SK-N-SH (cell line): Measurements from ENCODE around the gene VASN. TPM values are rescaled to one million over a fixed set of nuclear protein-coding genes. Genes with fewer than 3 reads are reported as not detected.

Experiments
- CTCF ChIA-PET: fragments of 300-600, 350-600 bp; formaldehyde crosslinking; extraction: SDS; loops from one replicate; lab custom pipeline; 2021; lab: Yijun Ruan, JAX
- POLR2A ChIA-PET: fragments of 350-600 bp; sonication (Branson Sonifier 250); formaldehyde crosslinking; extraction: SDS; loops from one replicate; lab custom pipeline; 2020; ENCODE audit warnings: antibody characterized with exemption, inconsistent platforms; lab: Yijun Ruan, JAX
- DNase-seq: peaks from one replicate; pipeline ENCODE4 v3.0.0; 2012
- H2AFZ ChIP-seq: fragments of 200-600 bp; sonication (generic); 2 replicates; pipeline ENCODE4 v1.8.1; 2016; ENCODE audit warnings: antibody characterized with exemption, mild to moderate bottlenecking, low read depth
- H3F3A ChIP-seq: fragments of 200-600 bp; sonication (generic); replicated peaks from 2 replicates; pipeline ENCODE3; 2016; ENCODE audit warnings: antibody characterized with exemption, mild to moderate bottlenecking; ENCODE audit not compliant: insufficient read depth
- H3K27ac ChIP-seq, 2 experiments: fragments of 200-500 bp in 1 of 2; fragments of 200-600 bp in 1 of 2; sonication (Bioruptor generic) in 1 of 2; sonication (generic), shearing (Covaris generic) in 1 of 2; 2 replicates each; pipeline versions ENCODE4 v1.5.1 to v1.6.1; 2014 to 2016; ENCODE audit warnings: low read depth in 2 of 2, inconsistent platforms in 1 of 2, low read length in 1 of 2, mild to moderate bottlenecking in 1 of 2, mixed read lengths in 1 of 2
- H3K27me3 ChIP-seq: fragments of 200-600 bp; sonication (generic), shearing (Covaris generic); 2 replicates; pipeline ENCODE4 v1.6.1; 2016; ENCODE audit warnings: mixed run types; ENCODE audit not compliant: insufficient read depth
- H3K36me3 ChIP-seq, 2 experiments: fragments of 200-500 bp in 1 of 2; fragments of 200-600 bp in 1 of 2; sonication (Bioruptor generic) in 1 of 2; sonication (generic) in 1 of 2; replicated peaks in 1 of 2; 2 replicates each; pipeline versions ENCODE3 to v1.5.1; 2014 to 2016; ENCODE audit warnings: low read length in 1 of 2, mild to moderate bottlenecking in 1 of 2; ENCODE audit not compliant: insufficient read depth in 2 of 2, control insufficient read depth in 1 of 2
- H3K4me1 ChIP-seq, 2 experiments: fragments of 200-500 bp in 1 of 2; fragments of 200-600 bp in 1 of 2; sonication (Bioruptor generic) in 1 of 2; sonication (generic), shearing (Covaris generic) in 1 of 2; 2 replicates each; pipeline versions ENCODE4 v1.5.1 to v1.6.1; 2014 to 2016; ENCODE audit warnings: low read depth in 1 of 2, low read length in 1 of 2, mixed run types in 1 of 2; ENCODE audit not compliant: insufficient read depth in 2 of 2, control insufficient read depth in 1 of 2
- H3K4me2 ChIP-seq: fragments of 200-600 bp; sonication (generic), shearing (Covaris generic); 2 replicates; pipeline ENCODE4 v1.6.1; 2017; ENCODE audit warnings: mixed run types
- H3K4me3 ChIP-seq, 2 experiments: fragments of 200-500 bp in 1 of 2; fragments of 200-600 bp in 1 of 2; sonication (Bioruptor generic) in 1 of 2; sonication (generic), shearing (Covaris generic) in 1 of 2; 2 replicates each; pipeline versions ENCODE4 v1.5.1 to v1.8.1; 2014 to 2016; ENCODE audit warnings: low read depth in 2 of 2, inconsistent platforms in 1 of 2, low read length in 1 of 2, mild to moderate bottlenecking in 1 of 2, mixed read lengths in 1 of 2, moderate library complexity in 1 of 2
- H3K79me2 ChIP-seq: fragments of 200-600 bp; sonication (generic); 2 replicates; pipeline ENCODE4 v1.8.1; 2017; ENCODE audit warnings: mild to moderate bottlenecking; ENCODE audit not compliant: insufficient read depth
- H3K9ac ChIP-seq: fragments of 200-600 bp; sonication (generic); 2 replicates; pipeline ENCODE4 v1.6.1; 2017; ENCODE audit warnings: mixed run types
- H3K9me2 ChIP-seq: fragments of 200-600 bp; sonication (generic); 2 replicates; pipeline ENCODE4 v1.6.1; 2017; ENCODE audit warnings: mixed run types
- H3K9me3 ChIP-seq: fragments of 200-600 bp; sonication (generic); 2 replicates; pipeline ENCODE4 v1.6.1; 2017; ENCODE audit warnings: mixed run types, mild to moderate bottlenecking, moderate library complexity
- H4K20me1 ChIP-seq: fragments of 200-600 bp; sonication (generic); 2 replicates; pipeline ENCODE4 v1.6.1; 2017; ENCODE audit warnings: mild to moderate bottlenecking, mixed run types; ENCODE audit not compliant: insufficient read depth
- CHD2 ChIP-seq: fragments of 150-350 bp; IDR thresholded peaks from 2 replicates; pipeline ENCODE4 v1.6.1; 2018; ENCODE audit warnings: low read length; ENCODE audit not compliant: partially characterized antibody
- CTCF ChIP-seq: fragments of 200-600 bp; sonication (generic); IDR thresholded peaks from 2 replicates; pipeline ENCODE4 v1.6.1; 2017; ENCODE audit warnings: antibody characterized with exemption, mild to moderate bottlenecking, moderate library complexity
- ELF1 ChIP-seq: IDR thresholded peaks from 2 replicates; pipeline ENCODE4 v1.4.0; 2012
- EP300 ChIP-seq, 2 experiments: IDR thresholded peaks; 2 replicates each; pipeline versions ENCODE4 v1.4.0 to v1.6.1; 2012; ENCODE audit warnings: borderline replicate concordance in 1 of 2, low read depth in 1 of 2, low read length in 1 of 2
- FOXM1 ChIP-seq: IDR thresholded peaks from 2 replicates; pipeline ENCODE4 v1.4.0; 2012; ENCODE audit warnings: low read depth, mild to moderate bottlenecking
- GATA2 ChIP-seq: sonication (generic); formaldehyde crosslinking; IDR thresholded peaks from 2 replicates; pipeline ENCODE4 v1.5.0; 2020; ENCODE audit warnings: mild to moderate bottlenecking, missing genetic modification reagents
- MEF2A ChIP-seq: IDR thresholded peaks from 2 replicates; pipeline ENCODE4 v1.4.0; 2012; ENCODE audit warnings: low read depth, borderline replicate concordance
- MXI1 ChIP-seq: IDR thresholded peaks from 2 replicates; pipeline ENCODE4 v1.6.1; 2012; ENCODE audit warnings: mild to moderate bottlenecking, low read depth, low read length, improper control_type of control experiment
- POLR2AphosphoS5 ChIP-seq: IDR thresholded peaks from 2 replicates; pipeline ENCODE4 v1.6.1; 2012; ENCODE audit warnings: low read depth, low read length
- RCOR1 ChIP-seq: fragments of 150-350 bp; IDR thresholded peaks from 2 replicates; pipeline ENCODE4 v1.6.1; 2017; ENCODE audit warnings: antibody characterized with exemption, low read length
- SIN3A ChIP-seq: IDR thresholded peaks from 2 replicates; pipeline ENCODE4 v1.6.1; 2012; ENCODE audit warnings: low read depth, mild to moderate bottlenecking, low read length, moderate library complexity, borderline replicate concordance
- TCF12 ChIP-seq: IDR thresholded peaks from 2 replicates; pipeline ENCODE4 v1.4.0; 2012
- TEAD4 ChIP-seq: IDR thresholded peaks from 2 replicates; pipeline ENCODE4 v1.4.0; 2012; ENCODE audit warnings: mild to moderate bottlenecking, borderline replicate concordance; ENCODE audit not compliant: insufficient read depth
- YY1 ChIP-seq: IDR thresholded peaks from 2 replicates; pipeline ENCODE4 v1.4.0; 2012; ENCODE audit warnings: low read depth, mild to moderate bottlenecking
- WGBS: methylation state at CpG from one replicate; pipeline ENCODE4 v1.1.6; 2017; ENCODE audit warnings: low lambda C conversion rate; 5-methylcytosine and 5-hydroxymethylcytosine counted together
- polyA plus RNA-seq, 3 experiments: library from polyadenylated mRNA; depleted of rRNA; stranded (reverse); fragments of >200 nt; gene quantifications; 2 replicates each; pipeline ENCODE4 v1.2.3, GENCODE V29; 2012
- TF ChIP-seq, protein P1 (sequence below): IDR thresholded peaks from 2 replicates; pipeline ENCODE4 v1.4.0; 2012; ENCODE audit warnings: low read depth, borderline replicate concordance
- TF ChIP-seq, protein P2 (sequence below): IDR thresholded peaks from 2 replicates; pipeline ENCODE4 v1.4.0; 2012; ENCODE audit warnings: low read depth
- TF ChIP-seq, protein P3 (sequence below): fragments of 150-350 bp; IDR thresholded peaks from 2 replicates; pipeline ENCODE4 v1.6.1; 2016; ENCODE audit warnings: mild to moderate bottlenecking, low read depth, low read length

Gene VASN
- polyA plus RNA-seq, 1 of the 3 experiments (the other 2 are of a cell fraction): 37.4 TPM

DNA sequence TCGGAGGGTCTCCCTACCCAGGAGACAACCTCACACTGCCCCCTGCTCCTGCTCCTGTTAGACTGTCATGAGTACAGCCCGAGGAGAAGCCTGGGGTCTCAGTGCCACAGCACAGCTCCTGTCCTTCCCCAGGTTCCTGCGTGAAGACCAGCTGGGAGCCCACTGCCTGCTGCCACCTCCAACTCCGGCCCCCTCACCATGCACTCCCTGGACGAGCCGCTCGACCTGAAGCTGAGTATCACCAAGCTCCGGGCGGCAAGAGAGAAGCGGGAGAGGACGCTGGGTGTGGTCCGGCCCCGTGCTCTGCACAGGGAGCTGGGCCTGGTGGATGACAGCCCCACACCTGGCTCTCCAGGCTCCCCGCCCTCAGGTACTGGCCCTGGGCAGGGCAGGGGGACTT, 39.6 kb upstream of the VASN start:
- no peak for DNase-seq
- H2AFZ ChIP-seq: no peak overlapping the region
- H3K79me2 ChIP-seq: peaks cover 53% of the 10 kb centered on the region
- no peaks in the 10 kb centered on the region for H3K27me3 ChIP-seq
- CTCF ChIA-PET: interaction anchor here (1.3 to 14.9 kb wide), 13 partner anchors 8 to 349 kb away, joined by 4 to 281 read pairs (median 12); no protein-coding TSS in a partner anchor
- H3K4me3 ChIP-seq: no peak overlapping the region
- H4K20me1 ChIP-seq: peaks cover 36% of the 10 kb centered on the region
- H3K4me1 ChIP-seq: peaks cover 15 to 21% of the 10 kb centered on the region in 2 experiments; a peak in 3 of 4 replicates
- WGBS: 99% methylated on average over 10 of the region's 14 CpGs
- H3K36me3 ChIP-seq: peaks cover 3 to 28% of the 10 kb centered on the region in 2 experiments
- H3K27ac ChIP-seq: no peak overlapping the region
- H3K9me2 ChIP-seq: no peaks in the 10 kb centered on the region
- H3K9ac ChIP-seq: no peak overlapping the region
- POLR2A ChIA-PET: no interaction called here
- H3K4me2 ChIP-seq: no peak overlapping the region
- no peak for TF ChIP-seq POLR2AphosphoS5
- no peak for TF ChIP-seq CHD2
- H3K9me3 ChIP-seq: no peaks in the 10 kb centered on the region
- H3F3A ChIP-seq: peaks cover 15% of the 10 kb centered on the region

DNA sequence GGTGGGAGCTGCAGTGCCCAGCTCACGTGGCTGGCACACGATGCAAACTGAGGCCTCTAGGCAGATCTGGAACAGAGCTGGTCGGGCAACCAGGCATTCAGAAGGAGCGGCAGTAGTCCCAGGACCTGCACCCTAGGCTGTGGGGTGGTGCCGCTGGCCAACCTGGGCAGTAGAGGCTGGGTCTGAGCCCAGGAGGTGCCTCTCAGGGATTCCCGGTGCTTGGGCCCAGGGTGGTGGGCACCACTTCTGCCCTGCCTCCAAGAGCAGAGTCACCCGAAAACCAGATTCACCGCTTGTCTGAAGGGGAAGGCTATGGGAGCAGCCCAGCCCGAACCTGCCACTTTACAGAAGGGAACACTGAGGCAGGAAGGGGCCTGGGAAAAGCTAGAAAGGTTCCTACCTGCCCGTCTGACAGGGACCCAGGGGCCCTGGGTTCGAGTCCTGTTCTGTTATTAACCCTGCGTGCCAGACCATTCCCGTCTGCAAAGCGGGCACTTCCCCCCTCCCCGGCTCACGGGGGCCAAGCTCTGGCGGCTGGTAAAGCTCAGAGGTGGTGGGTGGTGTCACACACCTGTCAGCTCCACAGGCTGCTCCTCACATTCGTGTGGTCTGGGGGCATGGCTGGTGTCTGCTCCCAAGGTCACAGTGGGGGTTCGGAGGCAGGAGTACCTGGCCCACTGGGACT, 38.9 kb upstream of the VASN start:
- Histone ChIP-seq H4K20me1 (peaks cover 36% of the 10 kb centered on the region), H3K27me3 (no peaks in the 10 kb centered on the region)
- WGBS: 90% methylated on average over 2 of the region's 19 CpGs

DNA sequence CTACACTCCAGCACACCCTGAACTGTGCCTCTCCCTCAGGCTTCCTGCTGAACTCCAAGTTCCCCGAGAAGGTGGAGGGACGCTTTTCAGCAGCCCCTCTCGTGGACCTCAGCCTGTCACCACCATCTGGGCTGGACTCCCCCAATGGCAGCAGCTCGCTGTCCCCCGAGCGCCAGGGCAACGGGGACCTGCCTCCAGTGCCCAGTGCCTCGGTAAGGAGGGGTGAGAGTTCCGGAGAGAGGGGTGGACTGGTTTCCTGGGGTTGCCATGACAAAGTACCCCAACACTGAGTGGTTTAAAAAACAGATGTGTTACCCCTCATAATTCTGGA, 38.4 kb upstream of the VASN start:
- Histone ChIP-seq H3K4me2 (no peak overlapping the region), H3K4me3 (no peak overlapping the region), H3K4me1 (peaks cover 9 to 13% of the 10 kb centered on the region in 2 experiments; a peak in 3 of 4 replicates), H3K9me2 (no peaks in the 10 kb centered on the region), H3K79me2 (peaks cover 45% of the 10 kb centered on the region), H3K27ac (no peak overlapping the region), H3F3A (peaks cover 15% of the 10 kb centered on the region), H4K20me1 (peaks cover 34% of the 10 kb centered on the region), H3K9ac (no peak overlapping the region), H3K9me3 (no peaks in the 10 kb centered on the region), H3K27me3 (no peaks in the 10 kb centered on the region), H2AFZ (no peak overlapping the region), H3K36me3 (peaks cover 3 to 37% of the 10 kb centered on the region in 2 experiments)
- WGBS: 100% methylated on average over 4 of the region's 9 CpGs
- ChIA-PET CTCF (interaction anchor here (1.8 to 14.9 kb wide), 10 partner anchors 7 to 351 kb away, joined by 5 to 281 read pairs (median 12); no protein-coding TSS in a partner anchor), POLR2A (no interaction called here)
- DNase-seq: no peak
- TF ChIP-seq EP300 (IDR thresholded peaks at IDR 0.05; ENCODE audit: borderline replicate concordance in 1 of 2, low read depth in 1 of 2, low read length in 1 of 2): no peak
- TF ChIP-seq MEF2A: no peak
- TF ChIP-seq RCOR1: no peak
- TF ChIP-seq, protein P1, sequence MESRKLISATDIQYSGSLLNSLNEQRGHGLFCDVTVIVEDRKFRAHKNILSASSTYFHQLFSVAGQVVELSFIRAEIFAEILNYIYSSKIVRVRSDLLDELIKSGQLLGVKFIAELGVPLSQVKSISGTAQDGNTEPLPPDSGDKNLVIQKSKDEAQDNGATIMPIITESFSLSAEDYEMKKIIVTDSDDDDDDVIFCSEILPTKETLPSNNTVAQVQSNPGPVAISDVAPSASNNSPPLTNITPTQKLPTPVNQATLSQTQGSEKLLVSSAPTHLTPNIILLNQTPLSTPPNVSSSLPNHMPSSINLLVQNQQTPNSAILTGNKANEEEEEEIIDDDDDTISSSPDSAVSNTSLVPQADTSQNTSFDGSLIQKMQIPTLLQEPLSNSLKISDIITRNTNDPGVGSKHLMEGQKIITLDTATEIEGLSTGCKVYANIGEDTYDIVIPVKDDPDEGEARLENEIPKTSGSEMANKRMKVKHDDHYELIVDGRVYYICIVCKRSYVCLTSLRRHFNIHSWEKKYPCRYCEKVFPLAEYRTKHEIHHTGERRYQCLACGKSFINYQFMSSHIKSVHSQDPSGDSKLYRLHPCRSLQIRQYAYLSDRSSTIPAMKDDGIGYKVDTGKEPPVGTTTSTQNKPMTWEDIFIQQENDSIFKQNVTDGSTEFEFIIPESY: no peak
- no peak for TF ChIP-seq SIN3A
- TF ChIP-seq MXI1: no peak
- TF ChIP-seq YY1: no peak
- no peak for TF ChIP-seq CTCF
- no peak for TF ChIP-seq CHD2
- TF ChIP-seq GATA2 (CRISPR knock-in tag): no peak

More for the DNA sequence above, 38.9 kb upstream of the VASN start:
- H3K79me2 ChIP-seq: peaks cover 50% of the 10 kb centered on the region
- no peak overlapping the region for H2AFZ ChIP-seq
- H3K9me2 ChIP-seq: no peaks in the 10 kb centered on the region
- H3F3A ChIP-seq: peaks cover 15% of the 10 kb centered on the region
- no peak overlapping the region for H3K4me2 ChIP-seq
- no peak overlapping the region for H3K4me3 ChIP-seq
- POLR2A ChIA-PET: no interaction called here
- H3K27ac ChIP-seq: no peak overlapping the region
- CTCF ChIA-PET: interaction anchor here (0.7 to 14.9 kb wide), 14 partner anchors 8 to 350 kb away, joined by 3 to 281 read pairs (median 11); no protein-coding TSS in a partner anchor
- H3K9me3 ChIP-seq: no peaks in the 10 kb centered on the region
- H3K4me1 ChIP-seq: peaks cover 14 to 18% of the 10 kb centered on the region in 2 experiments; a peak in 3 of 4 replicates
- TF ChIP-seq, protein P2, sequence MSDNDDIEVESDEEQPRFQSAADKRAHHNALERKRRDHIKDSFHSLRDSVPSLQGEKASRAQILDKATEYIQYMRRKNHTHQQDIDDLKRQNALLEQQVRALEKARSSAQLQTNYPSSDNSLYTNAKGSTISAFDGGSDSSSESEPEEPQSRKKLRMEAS: no peak
- TF ChIP-seq TEAD4: no peak
- TF ChIP-seq TCF12: no peak
- TF ChIP-seq FOXM1: no peak
- no peak for TF ChIP-seq ELF1
- TF ChIP-seq, protein P3, sequence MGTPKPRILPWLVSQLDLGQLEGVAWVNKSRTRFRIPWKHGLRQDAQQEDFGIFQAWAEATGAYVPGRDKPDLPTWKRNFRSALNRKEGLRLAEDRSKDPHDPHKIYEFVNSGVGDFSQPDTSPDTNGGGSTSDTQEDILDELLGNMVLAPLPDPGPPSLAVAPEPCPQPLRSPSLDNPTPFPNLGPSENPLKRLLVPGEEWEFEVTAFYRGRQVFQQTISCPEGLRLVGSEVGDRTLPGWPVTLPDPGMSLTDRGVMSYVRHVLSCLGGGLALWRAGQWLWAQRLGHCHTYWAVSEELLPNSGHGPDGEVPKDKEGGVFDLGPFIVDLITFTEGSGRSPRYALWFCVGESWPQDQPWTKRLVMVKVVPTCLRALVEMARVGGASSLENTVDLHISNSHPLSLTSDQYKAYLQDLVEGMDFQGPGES: no peak
- TF ChIP-seq MEF2A: no peak
- peaks cover 3 to 32% of the 10 kb centered on the region in 2 experiments for H3K36me3 ChIP-seq
- no peak for DNase-seq
- no peak overlapping the region for H3K9ac ChIP-seq
